Stimulated activated naive CD8-positive, alpha-beta T cell treated with anti-CD3 and anti-CD28 coated beads, Interleukin-15, Interleukin-2, amounts not matched to agents 100 U/mL and 50 U/mL, for 24 hours (primary cell): ENCODE measurements around the gene ZNFX1.

Experiments
- ATAC-seq: fragments of 150-1000 bp; cut with Tn5 transposase; one replicate; pipeline ENCODE4 v1.10.0; 2021
- DNase-seq: peaks from one replicate; pipeline ENCODE4 v3.0.0; 2021

Gene ZNFX1

GRCh38 chr20:49292010-49292409 lies 14.2 kb upstream of the ZNFX1 start:
- ATAC-seq = no peak
- no peak for DNase-seq

- DNase-seq = no peak
- no peak for ATAC-seq
Measured at GRCh38 chr20:49291200-49291599, 13.3 kb upstream of the ZNFX1 start.

GRCh38 chr20:49290608-49291191 lies 12.8 kb upstream of the ZNFX1 start:
- ATAC-seq (peak; percentile 4), DNase-seq (no peak)

- DNase-seq (no peak), ATAC-seq (no peak)
Measured at GRCh38 chr20:49288784-49289696, 11.2 kb upstream of the ZNFX1 start.

GRCh38 chr20:49288250-49288751 lies 10.4 kb upstream of the ZNFX1 start:
- ATAC-seq = no peak
- no peak for DNase-seq

- DNase-seq (no peak), ATAC-seq (no peak)
Measured at GRCh38 chr20:49287555-49288249, 9.8 kb upstream of the ZNFX1 start.

- DNase-seq (no peak), ATAC-seq (no peak)
Measured at GRCh38 chr20:49286689-49287551, 9.1 kb upstream of the ZNFX1 start.

- DNase-seq (no peak), ATAC-seq (no peak)
Measured at GRCh38 chr20:49285813-49286494, 8.1 kb upstream of the ZNFX1 start.

- DNase-seq (no peak), ATAC-seq (no peak)
Measured at GRCh38 chr20:49285233-49285668, 7.4 kb upstream of the ZNFX1 start.

GRCh38 chr20:49284818-49285217 lies 7.0 kb upstream of the ZNFX1 start:
- DNase-seq (no peak), ATAC-seq (no peak)

- ATAC-seq = no peak
- no peak for DNase-seq
Measured at GRCh38 chr20:49283703-49284625, 6.1 kb upstream of the ZNFX1 start.

- ATAC-seq (no peak), DNase-seq (no peak)
Measured at GRCh38 chr20:49283176-49283702, 5.4 kb upstream of the ZNFX1 start.

GRCh38 chr20:49282584-49283171 lies 4.8 kb upstream of the ZNFX1 start:
- DNase-seq = no peak
- ATAC-seq = no peak

- ATAC-seq = no peak
- DNase-seq = no peak
Measured at GRCh38 chr20:49281913-49282467, 4.1 kb upstream of the ZNFX1 start.

- ATAC-seq = no peak
- DNase-seq = no peak
Measured at GRCh38 chr20:49281059-49281912, 3.4 kb upstream of the ZNFX1 start.

- no peak for DNase-seq
- ATAC-seq = no peak
Measured at GRCh38 chr20:49280463-49281058, 2.7 kb upstream of the ZNFX1 start.

GRCh38 chr20:49279677-49280462 lies 2.0 kb upstream of the ZNFX1 start:
- no peak for DNase-seq
- no peak for ATAC-seq
